Heart left ventricle (tissue), 16 donors: Measurements from ENCODE around the gene PIGP. TPM values are rescaled to one million over a fixed set of nuclear protein-coding genes. Genes with fewer than 3 reads are reported as not detected.

Experiments
- ATAC-seq, 4 donors: fragments of 200-7000 bp; cut with Tn5 transposase; one replicate each; pipeline ENCODE4 v1.9.1; 2020 to 2022; ENCODE audit warnings: moderate library complexity in 4 of 4, mild to moderate bottlenecking in 3 of 4, moderate number of reproducible peaks in 1 of 4
- DNase-seq, 5 donors: peaks; one replicate each; pipeline ENCODE4 v3.0.0-alpha.2; 2020
- H3K27ac ChIP-seq, 12 donors: fragments of 200-600 bp; sonication (generic) in 4 of 12; one replicate each; pipeline versions ENCODE4 v1.5.0 to v1.8.0; 2016 to 2022; ENCODE audit warnings: mild to moderate bottlenecking in 2 of 12
- H3K27me3 ChIP-seq, 9 donors: fragments of 200-600 bp; sonication (generic) in 2 of 9; one replicate each; pipeline versions ENCODE4 v1.5.1 to v1.8.0; 2016 to 2022; ENCODE audit warnings: mild to moderate bottlenecking in 3 of 9
- H3K36me3 ChIP-seq, 9 donors: fragments of 200-600 bp; sonication (generic) in 2 of 9; one replicate each; pipeline versions ENCODE4 v1.5.0 to v1.8.0; 2018 to 2022; ENCODE audit warnings: mild to moderate bottlenecking in 2 of 9
- H3K4me1 ChIP-seq, 12 donors: fragments of 200-600 bp; sonication (generic) in 4 of 12; one replicate each; pipeline versions ENCODE4 v1.5.0 to v1.8.0; 2016 to 2022; ENCODE audit warnings: mild to moderate bottlenecking in 3 of 12
- H3K4me3 ChIP-seq, 12 donors: fragments of 200-600 bp; sonication (generic) in 4 of 12; one replicate each; pipeline versions ENCODE4 v1.5.0 to v1.8.0; 2017 to 2022; ENCODE audit warnings: mild to moderate bottlenecking in 9 of 12, moderate library complexity in 4 of 12
- H3K9me3 ChIP-seq, 12 donors: fragments of 200-600 bp; sonication (generic) in 4 of 12; one replicate each; pipeline versions ENCODE4 v1.5.0 to v1.8.0; 2016 to 2022; ENCODE audit warnings: mild to moderate bottlenecking in 1 of 12
- POLR2A ChIP-seq, 2 donors: fragments of 450-650 bp; IDR thresholded peaks; one replicate each; pipeline ENCODE4 v1.6.1; 2017; ENCODE audit warnings: antibody characterized with exemption in 2 of 2, mild to moderate bottlenecking in 2 of 2, moderate library complexity in 2 of 2
- WGBS, 4 donors: extraction: QIAGEN DNeasy Blood & Tissue Kit in 2 of 4; methylation state at CpG; one replicate each; pipeline versions ENCODE4 v1.1.5 to v1.1.7; 2013 to 2018; 5-methylcytosine and 5-hydroxymethylcytosine counted together
- intact Hi-C, 10 donors: fragments of 100-400 bp; cut with DNase I; formaldehyde crosslinking; loops; one replicate each; pipeline versions ENCODE4 v1.11.1 to v1.14.2; 2022
- polyA plus RNA-seq, 2 donors: library from polyadenylated mRNA; stranded (reverse); fragments of 200-250 nt; gene quantifications; one replicate each; pipeline ENCODE4 v1.2.3, GENCODE V29; 2013
- total RNA-seq, 9 donors: library from RNA; depleted of rRNA in 2 of 9; stranded (reverse); fragments of >200 nt in 2 of 9; fragmentation: NEBNext Ultra II Directional in 3 of 9; extraction: Animal tissue kit (Norgen Biotek cat#: 25700) in 3 of 9; gene quantifications; one replicate each; pipeline versions ENCODE4 v1.1.0 to v1.2.4, GENCODE V29; 2016 to 2023
- TF ChIP-seq, protein P1 (sequence below), 12 donors: fragments of 200-600 bp; sonication (generic) in 4 of 12; IDR thresholded peaks; one replicate each; pipeline versions ENCODE4 v1.5.0 to v1.8.0; 2018 to 2022; ENCODE audit warnings: antibody characterized with exemption in 12 of 12, mild to moderate bottlenecking in 5 of 12
- donor health status: ischemic (EF 13 %, LVEDD 7.1; RV severe dilation, severe dysfunction).
- donor health status: healthy with polysubstance abuse.
- donor health status: DM: no; HTN: yes; CAD: no.
- donor health status: DM: no; HTN: no; CAD: no.
- donor health status: ischemic (EF 25% LVEDD 6.9; RV normal size, moderate dysfunction).
- donor health status: ischemic (EF 25% LVEDD 5.7; RV mildly dilated, moderate dysfunction).
- donor health status: healthy.
- donor health status: DM: yes; HTN: yes; CAD: no.
- donor health status: ischemic (EF 35%, LVEDD 5.7; RV mildly dilated, moderate dysfunction).
- donor health status: nonischemic (EF 11% LVEDD 7.7; RV severe dilation, severe dysfunction).
- donor health status: DM: yes; HTN: yes; CAD: no.
- donor health status: PGD.
- donor health status: ischemic (EF 29% LVEDD 5.4; RV normal size, mild dysfunction).
- donor health status: nonischemic (EF 23%, LVEDD 6.1; RV moderate dilation, normal function).

Gene PIGP
- total and polyA plus RNA-seq, 11 donors = 30.7 to 44.9 (median 37.1) TPM

DNA sequence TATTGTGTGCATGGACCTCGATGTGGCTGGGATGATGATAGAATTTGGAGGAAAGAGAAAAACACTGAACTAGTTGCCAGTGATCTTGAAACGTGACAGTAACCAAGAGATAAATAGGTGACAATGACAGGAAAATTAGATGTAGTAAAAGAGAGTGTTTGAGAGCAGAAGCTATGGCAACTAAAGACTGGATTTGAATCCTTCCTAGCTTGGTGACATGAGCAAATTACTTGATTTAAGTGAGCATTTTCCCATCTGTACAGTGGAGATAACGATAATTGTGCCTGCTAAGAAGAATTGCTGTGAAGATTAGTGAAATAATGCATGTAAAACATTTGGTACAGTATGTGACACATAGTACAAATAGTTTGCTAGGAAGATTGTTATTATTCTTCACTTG, 12.9 kb upstream of the PIGP start:
- H3K4me3 ChIP-seq = no peak overlapping the region
- intact Hi-C loops = no loop called here
- DNase-seq = no peak
- H3K36me3 ChIP-seq = peaks cover 0 to 33% (median 22%) of the 10 kb centered on the region in 9 donors
- H3K4me1 ChIP-seq = peaks cover 0 to 30% (median 15%) of the 10 kb centered on the region in 12 donors
- WGBS, 4 donors = 70 to 80% (median 77%) methylated on average over 3 of the region's 3 CpGs
- H3K27me3 ChIP-seq = no peaks in the 10 kb centered on the region
- no peaks in the 10 kb centered on the region for H3K9me3 ChIP-seq
- TF ChIP-seq, protein P1, sequence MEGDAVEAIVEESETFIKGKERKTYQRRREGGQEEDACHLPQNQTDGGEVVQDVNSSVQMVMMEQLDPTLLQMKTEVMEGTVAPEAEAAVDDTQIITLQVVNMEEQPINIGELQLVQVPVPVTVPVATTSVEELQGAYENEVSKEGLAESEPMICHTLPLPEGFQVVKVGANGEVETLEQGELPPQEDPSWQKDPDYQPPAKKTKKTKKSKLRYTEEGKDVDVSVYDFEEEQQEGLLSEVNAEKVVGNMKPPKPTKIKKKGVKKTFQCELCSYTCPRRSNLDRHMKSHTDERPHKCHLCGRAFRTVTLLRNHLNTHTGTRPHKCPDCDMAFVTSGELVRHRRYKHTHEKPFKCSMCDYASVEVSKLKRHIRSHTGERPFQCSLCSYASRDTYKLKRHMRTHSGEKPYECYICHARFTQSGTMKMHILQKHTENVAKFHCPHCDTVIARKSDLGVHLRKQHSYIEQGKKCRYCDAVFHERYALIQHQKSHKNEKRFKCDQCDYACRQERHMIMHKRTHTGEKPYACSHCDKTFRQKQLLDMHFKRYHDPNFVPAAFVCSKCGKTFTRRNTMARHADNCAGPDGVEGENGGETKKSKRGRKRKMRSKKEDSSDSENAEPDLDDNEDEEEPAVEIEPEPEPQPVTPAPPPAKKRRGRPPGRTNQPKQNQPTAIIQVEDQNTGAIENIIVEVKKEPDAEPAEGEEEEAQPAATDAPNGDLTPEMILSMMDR (IDR thresholded peaks at IDR 0.05) = no peak
- TF ChIP-seq POLR2A (IDR thresholded peaks at IDR 0.05) = no peak
- ATAC-seq = no peak
- no peak overlapping the region for H3K27ac ChIP-seq

DNA sequence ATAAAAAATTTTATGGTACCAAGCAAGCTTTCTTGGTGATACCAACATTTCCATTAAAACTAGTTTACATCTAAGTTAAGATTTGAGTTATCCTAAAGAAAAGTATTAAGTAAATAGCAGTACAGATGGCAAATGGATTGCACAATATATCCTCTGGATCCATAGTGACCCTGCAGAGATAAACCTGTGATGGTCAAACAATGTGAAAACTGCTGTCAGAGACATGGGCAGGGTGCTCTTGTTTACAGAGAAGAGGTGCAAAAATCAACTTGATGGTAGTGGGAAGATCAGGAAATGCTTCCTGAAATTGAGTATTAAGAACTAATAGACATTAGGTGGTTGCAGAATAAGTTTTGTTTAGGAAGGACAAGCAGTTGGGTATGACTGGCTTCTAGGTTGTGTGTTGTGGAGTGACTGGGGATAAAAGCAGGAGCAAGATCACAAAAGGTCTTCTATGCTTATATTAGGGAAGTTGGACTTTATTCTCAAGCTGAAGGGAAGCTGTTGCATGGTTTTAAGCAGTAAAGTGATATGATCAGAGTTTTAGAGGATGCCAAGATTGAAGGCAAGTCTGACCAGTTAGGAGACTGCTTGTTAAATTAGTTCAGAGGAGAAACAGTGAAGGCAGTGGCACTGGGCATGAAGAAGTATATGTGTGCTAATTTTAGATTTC, 10.1 kb upstream of the PIGP start:
- ATAC-seq (peak in 1 of 4 donors; percentile 15), DNase-seq (no peak)
- Histone ChIP-seq H3K27me3 (no peaks in the 10 kb centered on the region), H3K9me3 (peaks cover 0 to 26% (median 0%) of the 10 kb centered on the region in 12 donors), H3K4me1 (peaks cover 0 to 30% (median 16%) of the 10 kb centered on the region in 12 donors), H3K27ac (peak overlapping the region in 1 of 12 donors; percentile 6), H3K36me3 (peaks cover 0 to 8% (median 6%) of the 10 kb centered on the region in 9 donors), H3K4me3 (no peak overlapping the region)
- TF ChIP-seq, protein P1 (IDR thresholded peaks at IDR 0.05) = no peak
- no peak for TF ChIP-seq POLR2A (IDR thresholded peaks at IDR 0.05)
- intact Hi-C loops = no loop called here

DNA sequence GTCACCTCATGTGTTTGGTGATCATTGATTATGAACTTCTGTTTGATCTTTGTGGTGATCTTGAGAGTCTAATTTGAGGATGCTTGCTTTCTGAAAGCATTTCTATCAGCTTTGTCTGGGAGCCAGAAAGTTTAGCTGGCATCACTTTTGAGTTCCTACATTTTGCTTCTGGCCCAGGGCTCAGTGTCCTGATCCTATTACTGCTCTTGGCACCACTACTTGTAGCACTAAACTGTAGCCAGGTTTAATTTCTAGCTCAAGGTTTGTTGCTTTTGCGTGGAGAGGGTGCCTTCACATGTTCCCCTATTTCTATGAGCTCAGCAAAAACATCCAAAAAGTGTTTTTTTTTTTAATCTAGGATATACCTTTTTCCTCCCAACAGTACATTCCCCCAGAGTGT, 9.5 kb upstream of the PIGP start:
- TF ChIP-seq POLR2A (IDR thresholded peaks at IDR 0.05) = no peak
- TF ChIP-seq, protein P1 (IDR thresholded peaks at IDR 0.05) = no peak
- WGBS, 4 donors = 46 to 77% (median 62%) methylated on average over 1 of the region's 1 CpG
- no peak overlapping the region for H3K4me3 ChIP-seq
- H3K27ac ChIP-seq = no peak overlapping the region
- peaks cover 0 to 27% (median 0%) of the 10 kb centered on the region in 12 donors for H3K9me3 ChIP-seq
- ATAC-seq (peak in 3 of 4 donors; percentile 34 to 49 (median 38)), DNase-seq (no peak)
- H3K27me3 ChIP-seq = no peaks in the 10 kb centered on the region
- peaks cover 0 to 2% (median under 1%) of the 10 kb centered on the region in 9 donors for H3K36me3 ChIP-seq
- intact Hi-C loops = no loop called here
- H3K4me1 ChIP-seq = peaks cover 0 to 29% (median 16%) of the 10 kb centered on the region in 12 donors

DNA sequence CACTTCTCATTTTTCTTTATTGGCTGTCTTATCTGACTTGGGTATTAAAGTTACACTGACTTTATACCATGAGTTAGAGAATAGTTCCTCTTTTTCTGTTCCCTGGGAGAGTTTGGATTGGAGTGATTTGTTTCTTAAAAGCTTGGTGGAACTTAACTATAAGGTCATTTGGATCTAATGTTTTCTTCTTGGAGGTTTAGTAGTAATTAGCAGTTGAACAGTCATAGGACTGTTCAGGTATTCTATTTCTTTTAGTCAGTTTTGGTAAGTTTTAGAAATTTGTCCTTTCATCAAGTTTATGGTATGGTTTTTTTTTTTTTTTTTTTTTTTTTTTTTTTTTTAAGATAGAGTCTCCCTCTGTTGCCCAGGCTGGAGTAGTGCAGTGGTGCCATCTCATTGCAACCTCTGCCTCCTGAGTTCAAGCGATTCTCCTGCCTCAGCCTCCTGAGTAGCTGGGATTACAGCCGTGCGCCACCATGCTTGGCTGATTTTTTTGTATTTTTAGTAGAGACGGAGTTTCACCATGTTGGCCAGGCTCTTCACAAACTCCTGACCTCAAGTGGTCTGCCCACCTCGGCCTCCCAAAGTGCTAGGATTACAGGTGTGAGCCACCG, 6.4 kb upstream of the PIGP start:
- DNase-seq (no peak), ATAC-seq (no peak)
- intact Hi-C loops = loop anchor here in 2 of 10 donors (5.0 to 10.0 kb wide), 2 partner anchors 85 to 87 kb away; no protein-coding TSS in a partner anchor
- no peaks in the 10 kb centered on the region for H3K36me3 ChIP-seq
- no peak overlapping the region for H3K27ac ChIP-seq
- TF ChIP-seq, protein P1 (IDR thresholded peaks at IDR 0.05) = peak in 3 of 12 donors; percentile 11 to 33 (median 15)
- TF ChIP-seq POLR2A (IDR thresholded peaks at IDR 0.05) = no peak
- H3K9me3 ChIP-seq = peaks cover 0 to 27% (median 0%) of the 10 kb centered on the region in 12 donors
- peaks cover 0 to 36% (median 18%) of the 10 kb centered on the region in 12 donors for H3K4me1 ChIP-seq
- H3K4me3 ChIP-seq = no peak overlapping the region
- H3K27me3 ChIP-seq = no peaks in the 10 kb centered on the region
- 65 to 97% (median 79%) methylated on average over 6 of the region's 6 CpGs for WGBS, 4 donors
